A549 (cell line): ENCODE measurements around the gene NAP1L1. TPM values are rescaled to one million over a fixed set of nuclear protein-coding genes. Genes with fewer than 3 reads are reported as not detected.
A peak's percentile ranks its signal among the peaks of the same experiment; 100 is the strongest.

Experiments used
- ATAC-seq, 2 experiments: fragments of 200-7000 bp in 1 of 2; fragments of >200 bp in 1 of 2; cut with Nextera tagmentation in 1 of 2; cut with Tn5 transposase in 1 of 2; 3 replicates each; pipeline versions ENCODE4 v1.8.0 to v1.9.1; 2018 to 2020; ENCODE audit warnings: mild to moderate bottlenecking in 1 of 2, moderate library complexity in 1 of 2
- CTCF ChIA-PET: fragments of 300-600 bp; sonication (Branson Sonifier 250); formaldehyde crosslinking; extraction: SDS; loops from one replicate; lab custom pipeline; 2021; ENCODE audit warnings: antibody characterized with exemption, inconsistent platforms; lab: Yijun Ruan, JAX
- POLR2A ChIA-PET: fragments of 350-600 bp; formaldehyde crosslinking; extraction: SDS; loops from one replicate; lab custom pipeline; 2021; ENCODE audit warnings: antibody characterized with exemption, inconsistent platforms; lab: Yijun Ruan, JAX
- DNase-seq, 2 experiments: peaks; one replicate each; pipeline versions ENCODE4 v3.0.0 to v3.0.0-alpha.2; 2011 to 2016; ENCODE audit warnings: low read depth in 1 of 2, low spot score in 1 of 2
- FAIRE-seq: peaks from 2 replicates; lab custom pipeline; 2011; peaks lifted over from hg19 to GRCh38; lab: Jason Lieb, UNC
- H3K27ac ChIP-seq, 2 experiments: fragments of >200 bp; sonication (Bioruptor Twin); formaldehyde crosslinking; 3 replicates each; pipeline ENCODE4 v1.5.1; 2016 to 2017
- H3K4me1 ChIP-seq: fragments of >200 bp; sonication (Bioruptor Twin); formaldehyde crosslinking; 3 replicates; pipeline ENCODE4 v1.6.1; 2016
- H3K4me2 ChIP-seq: fragments of >200 bp; sonication (Bioruptor Twin); formaldehyde crosslinking; 3 replicates; pipeline ENCODE4 v1.6.1; 2016
- H3K4me3 ChIP-seq: fragments of >200 bp; sonication (Bioruptor Twin); formaldehyde crosslinking; 3 replicates; pipeline ENCODE4 v1.5.1; 2016
- H3K9me3 ChIP-seq: fragments of >200 bp; sonication (Bioruptor Twin); formaldehyde crosslinking; 3 replicates; pipeline ENCODE4 v1.6.1; 2016
- ATOH8 ChIP-seq: fragments of 250-450 bp; sonication (Bioruptor Pico); IDR thresholded peaks from 2 replicates; pipeline ENCODE4 v1.5.0; 2020; ENCODE audit warnings: low read depth, mild to moderate bottlenecking, moderate library complexity
- BCL3 ChIP-seq: fragments of >200 bp; sonication (Bioruptor Twin); formaldehyde crosslinking; IDR thresholded peaks from 3 replicates; pipeline ENCODE4 v1.6.1; 2016
- CHD4 ChIP-seq: fragments of 200-600 bp; sonication (generic); IDR thresholded peaks from 2 replicates; pipeline ENCODE4 v1.6.1; 2016; ENCODE audit warnings: antibody characterized with exemption, mild to moderate bottlenecking, borderline replicate concordance
- E2F6 ChIP-seq: IDR thresholded peaks from 2 replicates; pipeline ENCODE4 v1.6.1; 2012; ENCODE audit warnings: low read depth, borderline replicate concordance
- EHMT2 ChIP-seq: fragments of 200-600 bp; sonication (generic); IDR thresholded peaks from 2 replicates; pipeline ENCODE4 v1.6.1; 2016; ENCODE audit warnings: antibody characterized with exemption, low read depth, mild to moderate bottlenecking, moderate library complexity
- EP300 ChIP-seq, 2 experiments: fragments of >200 bp; sonication (Bioruptor Twin); formaldehyde crosslinking; IDR thresholded peaks; 2 replicates in 1 of 2; 3 replicates in 1 of 2; pipeline ENCODE4 v1.6.1; 2016 to 2017
- GATA3 ChIP-seq: IDR thresholded peaks from 2 replicates; pipeline ENCODE4 v1.6.1; 2012; ENCODE audit warnings: borderline replicate concordance
- HOXA7 ChIP-seq: fragments of 250-450 bp; sonication (Bioruptor Pico); IDR thresholded peaks from 2 replicates; pipeline ENCODE4 v1.5.0; 2020; ENCODE audit warnings: mild to moderate bottlenecking, moderate library complexity
- HOXB13 ChIP-seq: fragments of 250-450 bp; sonication (Bioruptor Pico); IDR thresholded peaks from 2 replicates; pipeline ENCODE4 v1.5.0; 2020; ENCODE audit warnings: low read depth, mild to moderate bottlenecking, moderate library complexity
- HOXB5 ChIP-seq: fragments of 250-450 bp; sonication (Bioruptor Pico); IDR thresholded peaks from 2 replicates; pipeline ENCODE4 v1.5.0; 2020; ENCODE audit warnings: mild to moderate bottlenecking, moderate library complexity
- JUN ChIP-seq, 2 experiments: fragments of >200 bp; sonication (Bioruptor Twin); formaldehyde crosslinking; IDR thresholded peaks; 2 replicates in 1 of 2; 3 replicates in 1 of 2; pipeline ENCODE4 v1.6.1; 2016 to 2017
- MAFK ChIP-seq: fragments of 450-650 bp; IDR thresholded peaks from 2 replicates; pipeline ENCODE4 v1.6.1; 2014; ENCODE audit not compliant: partially characterized antibody
- PBX3 ChIP-seq: IDR thresholded peaks from 2 replicates; pipeline ENCODE4 v1.6.1; 2012
- POLR2AphosphoS2 ChIP-seq: conservative IDR thresholded peaks from 2 replicates; pipeline ENCODE4 v1.6.1; 2012; ENCODE audit warnings: low read length, improper control_type of control experiment, inconsistent platforms
- RARB ChIP-seq: fragments of 250-450 bp; sonication (Bioruptor Pico); IDR thresholded peaks from 2 replicates; pipeline ENCODE4 v1.8.0; 2021; ENCODE audit warnings: mild to moderate bottlenecking, moderate library complexity
- RCOR1 ChIP-seq: fragments of 150-350 bp; IDR thresholded peaks from 2 replicates; pipeline ENCODE4 v1.6.1; 2014; ENCODE audit warnings: antibody characterized with exemption, low read length, low read depth
- REST ChIP-seq: fragments of 200-600 bp; sonication (generic); IDR thresholded peaks from 2 replicates; pipeline ENCODE4 v1.6.1; 2016; ENCODE audit warnings: antibody characterized with exemption, mild to moderate bottlenecking, moderate library complexity
- RFX5 ChIP-seq: fragments of 450-650 bp; IDR thresholded peaks from 2 replicates; pipeline ENCODE4 v1.7.1; 2014; ENCODE audit warnings: antibody characterized with exemption, mild to moderate bottlenecking, moderate library complexity
- RNF2 ChIP-seq: fragments of 200-600 bp; sonication (generic); IDR thresholded peaks from 2 replicates; pipeline ENCODE4 v1.6.1; 2016; ENCODE audit warnings: low read depth, mild to moderate bottlenecking, antibody characterized with exemption, moderate library complexity, borderline replicate concordance
- ZNF302 ChIP-seq: fragments of 250-450 bp; sonication (Bioruptor Pico); IDR thresholded peaks from 2 replicates; pipeline ENCODE4 v1.9.0; 2021; ENCODE audit warnings: inconsistent platforms, mild to moderate bottlenecking, moderate library complexity
- WGBS: methylation state at CpG from one replicate; pipeline ENCODE4 v1.1.6; 2017; ENCODE audit errors: missing lambda C conversion rate; 5-methylcytosine and 5-hydroxymethylcytosine counted together
- polyA plus RNA-seq, 4 experiments: library from polyadenylated mRNA; depleted of rRNA in 3 of 4; stranded (reverse); fragments of >200 nt; fragmentation: RNase III in 1 of 4; extraction: RNeasy Plus Mini Kit Qiagen cat#74134 plus additional on column Dnase treatment in 1 of 4; gene quantifications; 2 replicates in 3 of 4; 3 replicates in 1 of 4; pipeline ENCODE4 v1.2.3, GENCODE V29; 2011 to 2017

NAP1L1 gene
- polyA plus RNA-seq, 2 of the 4 experiments (the other 2 are of a cell fraction): 709 to 943 TPM

- CTCF ChIA-PET: interaction anchor here (0.6 to 2.5 kb wide), 3 partner anchors 54 to 267 kb away, joined by 3 to 10 read pairs (median 4); partner anchors contain the start of gene BBS10
- no peak for ATAC-seq
Observed at GRCh38 chr12:76080729-76081415, 3.6 kb downstream of the NAP1L1 start.

More at GRCh38 chr12:76080729-76081415, 3.6 kb downstream of the NAP1L1 start:
- peaks cover 50% of the 10 kb centered on the region for H3K4me1 ChIP-seq
- TF ChIP-seq RARB (CRISPR knock-in tag) (no peak), EHMT2 (no peak), PBX3 (no peak), EP300 (IDR thresholded peaks at IDR 0.05) (no peak), POLR2AphosphoS2 (no peak), RNF2 (no peak), HOXB5 (CRISPR knock-in tag) (no peak), ZNF302 (CRISPR knock-in tag) (no peak), E2F6 (no peak), GATA3 (no peak), REST (no peak), RFX5 (no peak), RCOR1 (no peak), HOXA7 (CRISPR knock-in tag) (no peak), HOXB13 (CRISPR knock-in tag) (no peak), ATOH8 (CRISPR knock-in tag) (no peak), CHD4 (no peak), MAFK (no peak), BCL3 (no peak), JUN (IDR thresholded peaks at IDR 0.05) (no peak)
- TF ChIP-seq, all 56 proteins: peak for 0
- WGBS: 78% methylated on average over 6 of the region's 6 CpGs
- DNase-seq (peak; percentile 37 to 38), FAIRE-seq (no peak)
- no peak overlapping the region for H3K27ac ChIP-seq
- H3K9me3 ChIP-seq: peaks cover 7% of the 10 kb centered on the region; the same call in 1 of the 3 replicates
- POLR2A ChIA-PET: no interaction called here
- H3K4me2 ChIP-seq: peak overlapping the region; percentile 80
- no peak overlapping the region for H3K4me3 ChIP-seq
